GM12892 (cell line): Measurements from ENCODE around the gene CEP41.

Source experiments
- POLR2A ChIP-seq: IDR thresholded peaks from 2 replicates; pipeline ENCODE4 v1.6.1; 2011; ENCODE audit warnings: low read depth, low read length, control low read depth
- POLR2AphosphoS5 ChIP-seq: IDR thresholded peaks from 2 replicates; pipeline ENCODE4 v1.6.1; 2011; ENCODE audit warnings: low read depth, low read length, control low read depth

GRCh38 chr7:130395421-130395820 is 45.4 kb downstream of the CEP41 start:
- no peak for TF ChIP-seq POLR2A
- no peak for TF ChIP-seq POLR2AphosphoS5
